GM21619 (cell line): ENCODE results near the gene TNNI2.
"Not testable (repeated sequence)": the region's sequence is repeated elsewhere in the genome, so short reads cannot be mapped to it uniquely, and the experiment has no call there.

Experiments
- ATAC-seq: cut with Tn5 transposase; IDR thresholded peaks from one replicate; pipeline ENCODE4 v1.9.1; 2021; ENCODE audit not compliant: unreplicated experiment

The TNNI2 gene

DNA sequence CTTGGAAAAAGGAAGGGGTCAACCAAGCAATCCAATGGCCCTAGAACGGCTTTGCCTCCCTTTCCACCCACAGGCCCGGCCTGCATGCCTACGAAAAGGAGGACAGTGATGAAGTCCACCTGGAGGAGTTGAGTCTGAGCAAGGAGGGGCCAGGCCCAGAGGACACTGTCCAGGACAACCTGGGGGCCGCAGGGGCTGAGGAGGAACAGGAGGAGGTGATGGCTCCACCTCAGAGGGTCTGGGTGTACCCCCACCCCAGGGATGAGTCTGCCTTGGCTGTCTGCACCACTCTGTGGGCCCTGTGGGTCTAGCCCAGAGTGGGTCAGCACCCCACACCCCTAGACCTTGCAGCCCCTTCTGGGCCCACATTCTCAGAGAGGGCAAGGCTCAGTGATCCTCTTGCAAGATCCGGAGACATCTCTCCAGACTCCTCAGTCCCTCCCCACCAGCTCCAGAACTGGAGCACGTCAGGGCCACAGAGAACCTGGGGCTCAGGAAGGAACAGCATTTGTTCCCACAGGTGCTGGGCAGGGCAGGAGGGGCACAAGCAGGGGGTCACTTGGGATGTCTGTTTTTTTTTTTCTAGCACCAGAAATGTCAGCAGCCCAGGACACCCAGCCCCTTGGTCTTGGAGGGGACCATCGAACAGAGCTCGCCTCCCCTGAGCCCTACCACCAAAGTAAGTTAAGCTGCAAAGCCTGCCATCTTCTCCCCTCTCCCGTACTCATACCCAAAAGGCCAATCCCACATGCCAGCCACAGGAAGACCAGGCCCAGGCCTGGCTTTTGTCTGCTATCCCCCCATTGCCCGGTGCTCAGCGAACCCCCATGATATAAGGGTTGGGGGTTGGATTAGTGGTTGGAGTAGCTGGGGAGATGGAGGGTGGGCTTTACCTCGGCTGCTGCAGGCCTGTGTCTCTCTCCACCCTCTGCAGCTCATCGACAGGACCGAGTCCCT is 44.8 kb downstream of the TNNI2 start:
- no peak for ATAC-seq

- ATAC-seq = no peak
These were observed 45.5 kb downstream of the TNNI2 start for GRCh38 chr11:1884303-1884700.

DNA sequence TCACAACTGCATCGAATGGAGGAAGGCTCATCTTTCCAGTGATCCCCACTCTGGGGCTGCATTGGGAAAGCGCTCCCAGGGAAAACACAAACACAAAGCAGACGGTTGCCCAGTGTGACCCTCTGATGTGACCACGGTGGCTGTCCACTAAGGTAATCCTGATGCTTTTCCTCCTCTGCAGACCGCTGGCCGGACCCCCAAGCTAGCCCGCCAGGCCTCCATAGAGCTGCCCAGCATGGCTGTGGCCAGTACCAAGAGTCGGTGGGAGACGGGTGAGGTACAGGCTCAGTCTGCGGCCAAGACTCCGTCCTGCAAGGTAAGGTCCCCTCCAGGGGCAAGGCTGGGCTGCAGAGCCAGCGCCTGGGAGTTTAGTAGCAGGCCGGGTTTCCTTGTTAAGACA is 47.8 kb downstream of the TNNI2 start:
- not testable (repeated sequence) for ATAC-seq

DNA sequence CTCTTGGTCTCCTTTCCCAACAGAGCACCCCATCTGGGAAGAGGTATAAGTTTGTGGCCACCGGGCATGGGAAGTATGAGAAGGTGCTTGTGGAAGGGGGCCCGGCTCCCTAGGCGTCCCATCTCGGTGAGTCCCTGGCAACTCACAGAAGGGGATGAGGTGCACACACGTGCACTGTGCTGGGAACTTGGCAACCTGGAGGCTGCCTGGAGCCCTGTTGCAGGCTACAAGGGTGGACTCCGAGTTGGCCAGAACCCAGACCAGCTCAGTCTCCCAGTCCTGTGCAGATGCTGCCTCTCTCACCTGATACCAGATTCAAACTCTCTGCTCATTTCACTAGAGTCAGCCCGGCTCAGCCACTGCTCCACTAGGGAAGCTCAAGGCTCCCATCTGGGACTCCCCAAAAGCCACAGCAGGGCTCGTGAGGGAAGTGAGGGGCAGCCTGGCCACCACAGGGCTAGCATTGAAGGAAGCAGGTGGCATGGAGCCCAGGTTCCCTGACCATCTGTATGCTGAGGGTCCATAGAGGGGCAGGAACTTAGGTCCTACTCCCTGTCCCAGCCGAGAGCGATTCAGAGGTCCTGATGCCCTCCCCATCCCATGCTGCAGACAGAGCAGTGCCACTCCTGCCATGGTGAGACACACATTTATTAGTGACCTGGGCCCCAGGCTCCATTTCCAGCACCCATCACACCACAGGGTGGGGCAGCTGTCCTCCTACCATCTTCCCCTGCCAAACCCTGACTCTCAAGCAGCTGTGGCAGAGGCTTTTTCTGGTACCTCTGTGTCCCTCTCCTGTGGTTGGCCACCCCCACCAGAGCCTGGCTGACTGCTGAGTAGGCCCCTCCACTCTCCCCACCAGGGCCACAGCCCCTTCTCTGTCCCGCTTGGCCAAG is 48.9 kb downstream of the TNNI2 start:
- no peak for ATAC-seq

- no peak for ATAC-seq
These were observed 49.6 kb downstream of the TNNI2 start for GRCh38 chr11:1888347-1888753.

GRCh38 chr11:1888811-1889210 is 50.0 kb downstream of the TNNI2 start:
- no peak for ATAC-seq

GRCh38 chr11:1889224-1889930 is 50.6 kb downstream of the TNNI2 start:
- ATAC-seq = no peak

DNA sequence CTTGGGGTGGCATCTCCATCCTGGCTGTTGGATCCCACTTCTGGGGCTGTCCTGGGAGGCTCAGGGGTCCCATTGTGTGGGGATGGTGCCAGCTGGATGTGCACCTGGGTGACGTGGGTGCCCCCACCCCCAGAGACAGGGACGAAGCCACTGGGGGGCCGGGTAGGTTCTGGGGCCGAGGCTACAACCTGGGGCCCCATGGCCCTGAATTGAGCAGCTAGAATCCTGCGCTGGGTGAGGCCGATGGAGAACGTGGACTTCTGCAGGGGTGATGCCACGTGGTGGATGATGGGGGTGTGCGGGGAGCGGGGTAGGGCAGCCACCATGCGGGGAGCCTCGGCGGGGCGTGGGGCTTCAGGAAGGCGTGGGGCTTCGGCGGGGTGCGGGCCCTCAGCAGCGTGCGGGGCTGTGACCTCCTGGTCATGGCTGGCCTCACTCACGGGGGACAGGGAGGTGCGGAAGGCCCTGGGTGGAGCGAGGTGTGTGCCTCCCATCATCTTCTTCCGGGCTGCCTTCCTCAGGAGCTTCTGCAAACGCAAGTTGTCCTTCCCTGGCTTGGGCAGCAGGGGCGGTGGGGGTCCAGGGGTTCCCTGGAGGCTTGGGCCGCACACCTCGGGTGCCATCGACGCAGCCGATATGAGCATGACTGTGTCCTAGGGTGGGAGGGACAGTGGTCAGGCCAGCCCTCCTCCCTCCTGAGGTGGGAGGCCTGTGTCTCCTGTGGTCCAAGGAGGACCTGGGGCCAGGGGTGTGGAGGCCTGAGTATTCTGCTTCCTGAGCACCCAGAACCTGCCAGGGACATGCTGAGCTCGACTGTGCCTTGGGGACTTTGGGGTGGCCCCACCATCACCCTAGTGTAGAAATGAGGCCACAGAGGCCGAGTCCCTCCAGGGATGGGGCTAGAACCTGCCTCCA is 51.4 kb downstream of the TNNI2 start:
- no peak for ATAC-seq
